Upper lobe of left lung (tissue), 4 donors: Measurements from ENCODE around the gene ZFYVE19.

Experiments used
- POLR2A ChIP-seq, 4 donors: fragments of 450-650 bp; IDR thresholded peaks; one replicate each; pipeline ENCODE4 v1.5.1; 2016 to 2017; ENCODE audit warnings: antibody characterized with exemption in 4 of 4, mild to moderate bottlenecking in 2 of 4
- POLR2AphosphoS5 ChIP-seq, 2 donors: sonication (generic); formaldehyde crosslinking; IDR thresholded peaks; one replicate each; pipeline ENCODE4 v1.5.1; 2017; ENCODE audit warnings: antibody characterized with exemption in 2 of 2
- TF ChIP-seq, protein P1 (sequence below), 6 experiments: fragments of 450-650 bp in 4 of 6; fragments of 200-600 bp in 2 of 6; sonication (generic) in 2 of 6; IDR thresholded peaks; one replicate each; pipeline ENCODE4 v1.5.1; 2016 to 2019; ENCODE audit warnings: antibody characterized with exemption in 6 of 6

DNA sequence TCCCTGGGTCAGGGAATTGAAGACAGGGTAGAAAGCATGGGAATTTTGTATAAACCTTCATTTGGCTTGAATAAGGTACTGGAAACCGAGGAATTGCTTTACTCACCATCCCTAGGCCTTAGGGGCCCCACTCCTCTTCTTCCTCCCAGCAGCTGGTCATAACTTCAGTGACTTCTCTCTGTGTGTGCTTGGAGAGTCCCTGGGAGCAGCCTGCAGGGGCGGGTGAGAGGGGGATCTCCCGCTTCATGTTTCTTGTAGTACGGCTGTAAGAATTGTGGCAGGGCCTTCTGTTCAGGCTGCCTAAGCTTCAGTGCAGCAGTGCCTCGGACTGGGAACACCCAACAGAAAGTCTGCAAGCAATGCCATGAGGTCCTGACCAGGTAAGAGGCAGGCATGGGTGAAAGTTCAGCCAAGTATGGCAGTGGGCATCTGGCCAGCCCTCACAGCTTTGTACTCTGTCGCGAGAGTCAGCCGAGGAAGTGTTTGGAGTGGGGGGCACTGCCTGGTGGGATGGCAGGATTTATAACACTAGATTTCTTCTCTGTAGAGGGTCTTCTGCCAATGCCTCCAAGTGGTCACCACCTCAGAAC lies 2.1 kb downstream of the ZFYVE19 start:
- TF ChIP-seq, protein P1, sequence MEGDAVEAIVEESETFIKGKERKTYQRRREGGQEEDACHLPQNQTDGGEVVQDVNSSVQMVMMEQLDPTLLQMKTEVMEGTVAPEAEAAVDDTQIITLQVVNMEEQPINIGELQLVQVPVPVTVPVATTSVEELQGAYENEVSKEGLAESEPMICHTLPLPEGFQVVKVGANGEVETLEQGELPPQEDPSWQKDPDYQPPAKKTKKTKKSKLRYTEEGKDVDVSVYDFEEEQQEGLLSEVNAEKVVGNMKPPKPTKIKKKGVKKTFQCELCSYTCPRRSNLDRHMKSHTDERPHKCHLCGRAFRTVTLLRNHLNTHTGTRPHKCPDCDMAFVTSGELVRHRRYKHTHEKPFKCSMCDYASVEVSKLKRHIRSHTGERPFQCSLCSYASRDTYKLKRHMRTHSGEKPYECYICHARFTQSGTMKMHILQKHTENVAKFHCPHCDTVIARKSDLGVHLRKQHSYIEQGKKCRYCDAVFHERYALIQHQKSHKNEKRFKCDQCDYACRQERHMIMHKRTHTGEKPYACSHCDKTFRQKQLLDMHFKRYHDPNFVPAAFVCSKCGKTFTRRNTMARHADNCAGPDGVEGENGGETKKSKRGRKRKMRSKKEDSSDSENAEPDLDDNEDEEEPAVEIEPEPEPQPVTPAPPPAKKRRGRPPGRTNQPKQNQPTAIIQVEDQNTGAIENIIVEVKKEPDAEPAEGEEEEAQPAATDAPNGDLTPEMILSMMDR (IDR thresholded peaks at IDR 0.05), result no peak
- TF ChIP-seq POLR2A (IDR thresholded peaks at IDR 0.05), result no peak
- no peak for TF ChIP-seq POLR2AphosphoS5 (IDR thresholded peaks at IDR 0.05)
